Testis (tissue), 2 donors: ENCODE results near the gene MRPL9.

ENCODE experiments used
- POLR2A ChIP-seq: fragments of 450-650 bp; IDR thresholded peaks from one replicate; pipeline ENCODE4 v1.6.1; 2017; ENCODE audit warnings: antibody characterized with exemption, mild to moderate bottlenecking, moderate library complexity
- TF ChIP-seq, protein P1 (sequence below), 3 experiments: fragments of 450-650 bp in 2 of 3; fragments of 200-600 bp in 1 of 3; sonication (generic) in 1 of 3; IDR thresholded peaks; one replicate each; pipeline ENCODE4 v1.5.1; 2016 to 2019; ENCODE audit warnings: antibody characterized with exemption in 3 of 3, mild to moderate bottlenecking in 2 of 3, moderate library complexity in 1 of 3

DNA sequence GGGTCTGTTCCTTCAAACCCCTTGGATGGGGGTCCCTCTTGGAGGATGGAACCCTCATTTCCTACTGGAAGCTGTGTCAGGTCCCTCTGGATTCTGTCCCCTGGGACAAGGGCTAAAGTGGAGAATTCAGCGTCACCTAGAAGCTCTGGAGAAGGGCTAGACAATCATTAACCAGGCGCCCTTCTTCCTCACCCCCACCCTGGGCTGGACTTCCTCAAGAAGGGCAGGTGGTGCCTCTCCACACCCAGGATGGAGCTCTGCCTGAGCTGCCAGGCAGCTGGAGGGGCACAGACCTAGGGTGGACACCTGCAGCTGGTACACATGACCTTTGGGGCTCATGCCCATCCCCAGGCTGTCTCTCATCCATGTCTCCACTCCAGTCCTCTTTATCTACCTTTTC is 50.3 kb downstream of the MRPL9 start:
- TF ChIP-seq, protein P1, sequence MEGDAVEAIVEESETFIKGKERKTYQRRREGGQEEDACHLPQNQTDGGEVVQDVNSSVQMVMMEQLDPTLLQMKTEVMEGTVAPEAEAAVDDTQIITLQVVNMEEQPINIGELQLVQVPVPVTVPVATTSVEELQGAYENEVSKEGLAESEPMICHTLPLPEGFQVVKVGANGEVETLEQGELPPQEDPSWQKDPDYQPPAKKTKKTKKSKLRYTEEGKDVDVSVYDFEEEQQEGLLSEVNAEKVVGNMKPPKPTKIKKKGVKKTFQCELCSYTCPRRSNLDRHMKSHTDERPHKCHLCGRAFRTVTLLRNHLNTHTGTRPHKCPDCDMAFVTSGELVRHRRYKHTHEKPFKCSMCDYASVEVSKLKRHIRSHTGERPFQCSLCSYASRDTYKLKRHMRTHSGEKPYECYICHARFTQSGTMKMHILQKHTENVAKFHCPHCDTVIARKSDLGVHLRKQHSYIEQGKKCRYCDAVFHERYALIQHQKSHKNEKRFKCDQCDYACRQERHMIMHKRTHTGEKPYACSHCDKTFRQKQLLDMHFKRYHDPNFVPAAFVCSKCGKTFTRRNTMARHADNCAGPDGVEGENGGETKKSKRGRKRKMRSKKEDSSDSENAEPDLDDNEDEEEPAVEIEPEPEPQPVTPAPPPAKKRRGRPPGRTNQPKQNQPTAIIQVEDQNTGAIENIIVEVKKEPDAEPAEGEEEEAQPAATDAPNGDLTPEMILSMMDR (IDR thresholded peaks at IDR 0.05), result no peak
- TF ChIP-seq POLR2A, result no peak
